IPS-20b (cell line): Measurements from ENCODE around the gene TARM1.
"Not testable (repeated sequence)": the region's sequence is repeated elsewhere in the genome, so short reads cannot be mapped to it uniquely, and the experiment has no call there.

Experiments used
- H3K27ac ChIP-seq: one replicate; pipeline ENCODE4 v1.5.1; 2013; ENCODE audit warnings: low read length
- H3K27me3 ChIP-seq: 2 replicates; pipeline ENCODE4 v1.6.1; 2013; ENCODE audit warnings: mild to moderate bottlenecking, low read length, inconsistent platforms; ENCODE audit not compliant: insufficient read depth
- H3K36me3 ChIP-seq: 2 replicates; pipeline ENCODE4 v1.6.1; 2013; ENCODE audit warnings: low read depth, mild to moderate bottlenecking, inconsistent platforms, low read length, moderate library complexity; ENCODE audit not compliant: insufficient read depth
- H3K4me1 ChIP-seq: 2 replicates; pipeline ENCODE4 v1.6.1; 2013; ENCODE audit warnings: mild to moderate bottlenecking, control low read depth, inconsistent platforms, low read length, moderate library complexity; ENCODE audit not compliant: insufficient read depth
- H3K4me3 ChIP-seq: 2 replicates; pipeline ENCODE4 v1.5.1; 2013; ENCODE audit warnings: mild to moderate bottlenecking, low read length, inconsistent platforms
- H3K9ac ChIP-seq: 2 replicates; pipeline ENCODE4 v1.6.1; 2013; ENCODE audit warnings: low read depth, mild to moderate bottlenecking, inconsistent platforms, low read length, moderate library complexity
- H3K9me3 ChIP-seq: 2 replicates; pipeline ENCODE4 v1.6.1; 2013; ENCODE audit warnings: mild to moderate bottlenecking, low read depth, low read length, inconsistent platforms; ENCODE audit not compliant: insufficient read depth

The TARM1 gene

DNA sequence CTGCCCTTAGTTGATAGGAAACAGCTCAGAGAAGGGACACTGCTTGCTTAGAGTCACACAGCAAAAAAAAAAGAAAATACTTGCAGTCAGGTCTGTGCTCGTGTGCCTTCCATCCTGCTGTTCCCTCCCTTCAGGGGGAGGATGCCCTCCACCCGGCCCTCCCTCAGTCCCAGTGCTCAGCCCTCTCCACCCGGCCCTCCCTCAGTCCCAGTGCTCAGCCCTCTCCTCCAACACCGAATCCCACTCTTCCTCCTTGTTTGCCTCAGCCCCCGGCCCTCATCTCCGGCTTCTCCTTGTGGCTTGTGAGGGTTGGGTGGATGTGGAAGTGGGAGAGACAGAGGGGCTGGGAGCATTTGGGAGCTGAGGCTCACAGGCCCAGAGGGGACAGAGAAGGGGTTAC is 28.5 kb upstream of the TARM1 start:
- H3K9ac ChIP-seq: no peak overlapping the region
- H3K4me1 ChIP-seq: no peaks in the 10 kb centered on the region
- H3K9me3 ChIP-seq: no peaks in the 10 kb centered on the region
- peaks cover 82% of the 10 kb centered on the region for H3K36me3 ChIP-seq
- H3K27me3 ChIP-seq: no peaks in the 10 kb centered on the region
- H3K4me3 ChIP-seq: no peak overlapping the region
- no peak overlapping the region for H3K27ac ChIP-seq

DNA sequence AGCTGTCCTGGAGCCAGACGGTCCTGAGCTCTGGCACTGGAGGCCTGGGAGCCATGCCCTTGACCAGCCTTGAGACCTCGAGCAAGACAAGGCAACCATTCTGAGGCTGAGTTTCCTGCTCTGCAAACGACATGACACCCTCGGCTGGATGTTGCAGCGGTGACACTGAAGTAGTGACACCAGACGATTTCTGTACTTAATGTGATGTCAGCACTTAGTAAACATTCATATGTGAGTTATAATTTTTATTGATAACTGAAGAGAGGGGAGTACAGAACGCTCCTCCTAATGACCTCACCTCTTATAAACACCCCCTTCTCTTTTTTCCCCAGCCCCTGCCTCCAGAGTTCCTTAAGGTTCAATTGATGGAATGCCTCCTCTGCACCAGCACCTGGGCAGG is 27.3 kb upstream of the TARM1 start:
- no peak overlapping the region for H3K27ac ChIP-seq
- peaks cover 79% of the 10 kb centered on the region for H3K36me3 ChIP-seq

DNA sequence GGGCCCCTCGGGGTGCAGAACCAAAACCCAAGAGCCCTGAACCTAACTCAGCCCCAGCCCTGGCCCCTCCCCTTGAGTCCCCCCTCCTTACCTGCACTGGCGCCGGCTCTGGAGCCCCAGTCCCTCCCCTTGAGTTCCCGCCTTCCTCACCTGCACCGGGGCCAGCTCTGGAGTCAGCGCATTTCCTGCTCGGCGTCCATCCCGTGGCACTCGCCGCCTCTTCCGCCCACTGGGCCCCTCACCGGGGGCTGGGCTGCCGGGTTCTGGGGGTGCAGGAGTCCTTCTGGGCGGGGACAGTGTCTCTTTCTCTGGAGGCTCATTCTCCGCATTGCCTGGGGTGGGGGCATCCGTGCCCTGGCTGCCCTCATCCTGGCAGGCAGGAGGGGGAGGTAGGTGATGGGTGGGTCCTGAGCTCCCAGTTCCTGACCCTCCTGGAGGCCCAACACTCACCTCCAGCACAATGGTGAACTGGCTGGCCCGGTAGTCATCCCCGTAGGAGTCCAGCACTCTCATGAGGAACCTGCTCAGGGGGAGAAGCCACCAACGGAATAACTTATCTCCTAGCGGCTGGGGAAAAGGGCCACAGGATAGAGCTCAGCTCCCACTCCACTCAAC is 26.8 kb upstream of the TARM1 start:
- Histone ChIP-seq H3K36me3 (peaks cover 74% of the 10 kb centered on the region), H3K27me3 (no peaks in the 10 kb centered on the region)

More for the DNA sequence above, 27.3 kb upstream of the TARM1 start:
- no peaks in the 10 kb centered on the region for H3K27me3 ChIP-seq
- H3K4me1 ChIP-seq: no peaks in the 10 kb centered on the region
- no peak overlapping the region for H3K4me3 ChIP-seq
- H3K9ac ChIP-seq: no peak overlapping the region
- H3K9me3 ChIP-seq: no peaks in the 10 kb centered on the region

DNA sequence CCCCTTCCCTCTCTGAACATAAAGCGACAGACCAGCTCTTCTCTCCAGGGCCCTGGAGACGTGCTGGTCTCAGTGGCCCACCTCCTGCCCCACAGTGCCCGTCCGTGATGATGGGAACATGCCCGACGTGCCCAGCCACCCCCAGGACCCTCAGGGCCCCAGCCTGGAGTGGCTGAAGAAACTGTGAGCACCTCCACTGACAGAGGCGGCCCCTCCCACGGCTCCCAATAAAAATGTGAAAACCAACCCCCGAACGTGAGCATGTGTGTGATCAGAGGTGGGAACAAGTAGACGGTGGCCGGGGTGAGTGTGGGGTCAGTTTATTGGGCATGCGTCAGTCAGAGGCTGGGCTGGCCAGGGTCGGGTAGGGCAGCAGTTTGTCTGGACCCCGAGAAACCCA is 25.6 kb upstream of the TARM1 start:
- no peak overlapping the region for H3K27ac ChIP-seq

More for the DNA sequence above, 26.8 kb upstream of the TARM1 start:
- no peak overlapping the region for H3K4me3 ChIP-seq
- no peaks in the 10 kb centered on the region for H3K9me3 ChIP-seq
- no peak overlapping the region for H3K9ac ChIP-seq
- H3K27ac ChIP-seq: no peak overlapping the region
- H3K4me1 ChIP-seq: no peaks in the 10 kb centered on the region

DNA sequence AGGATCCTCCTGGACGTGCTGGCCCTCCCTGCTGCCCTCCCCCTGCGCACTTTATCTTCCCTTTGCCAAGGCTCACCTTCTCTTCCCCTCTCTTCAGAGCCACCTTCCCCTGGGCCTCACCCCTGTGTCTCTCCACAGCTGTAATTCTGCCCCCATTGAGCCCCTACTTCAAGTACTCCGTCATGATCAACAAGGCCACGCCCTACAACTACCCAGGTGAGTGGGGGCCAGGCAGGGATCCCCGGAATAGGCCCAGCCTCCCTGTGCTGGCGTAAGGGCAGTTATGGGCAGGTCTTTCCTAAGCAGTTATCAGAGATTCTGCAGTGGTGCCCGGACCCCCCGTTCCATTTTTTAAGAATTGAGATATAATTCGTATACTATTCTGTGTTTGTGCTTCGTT is 24.6 kb upstream of the TARM1 start:
- H3K36me3 ChIP-seq: peaks cover 60% of the 10 kb centered on the region

More for the DNA sequence above, 25.6 kb upstream of the TARM1 start:
- no peaks in the 10 kb centered on the region for H3K27me3 ChIP-seq
- peaks cover 65% of the 10 kb centered on the region for H3K36me3 ChIP-seq
- H3K9ac ChIP-seq: no peak overlapping the region
- no peak overlapping the region for H3K4me3 ChIP-seq
- H3K4me1 ChIP-seq: no peaks in the 10 kb centered on the region
- H3K9me3 ChIP-seq: no peaks in the 10 kb centered on the region

DNA sequence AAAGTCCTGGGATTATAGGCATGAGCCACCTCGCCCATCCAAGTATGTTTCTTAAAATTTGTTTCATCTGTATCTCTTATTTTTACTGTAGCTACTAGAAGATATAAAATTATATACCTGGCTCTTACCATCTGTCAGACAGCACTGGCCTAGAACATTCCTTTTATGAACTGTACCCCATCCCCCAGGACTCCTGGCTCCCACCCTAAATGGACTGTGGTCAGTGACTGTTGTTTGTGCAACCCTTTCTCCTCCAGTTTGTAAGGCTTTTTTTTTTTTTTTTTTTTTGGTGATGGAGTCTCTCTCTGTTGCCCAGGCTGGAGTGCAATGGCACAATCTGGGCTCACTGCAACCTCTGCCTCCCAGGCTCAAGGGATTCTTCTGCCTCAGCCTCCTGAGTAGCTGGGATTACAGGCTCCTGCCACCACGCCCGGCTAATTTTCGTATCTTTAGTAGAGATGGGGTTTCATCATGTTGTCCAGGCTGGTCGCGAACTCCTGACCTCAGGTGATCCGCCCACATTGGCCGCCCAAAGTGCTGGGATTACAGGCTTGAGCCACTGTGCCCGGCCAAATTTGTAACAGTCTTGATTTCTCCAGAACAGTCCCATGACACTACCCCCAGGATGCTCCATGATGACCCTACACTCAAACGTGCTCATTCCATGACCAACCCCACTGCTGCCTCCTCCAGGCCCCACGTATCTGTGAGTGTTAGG is 24.0 kb upstream of the TARM1 start:
- H3K4me1 ChIP-seq: no peaks in the 10 kb centered on the region
- H3K9ac ChIP-seq: no peak overlapping the region
- peaks cover 54% of the 10 kb centered on the region for H3K36me3 ChIP-seq
- no peaks in the 10 kb centered on the region for H3K27me3 ChIP-seq
- H3K4me3 ChIP-seq: no peak overlapping the region
- no peak overlapping the region for H3K27ac ChIP-seq
- H3K9me3 ChIP-seq: no peaks in the 10 kb centered on the region

More for the DNA sequence above, 24.6 kb upstream of the TARM1 start:
- H3K4me3 ChIP-seq: no peak overlapping the region
- H3K27ac ChIP-seq: no peak overlapping the region
- H3K9me3 ChIP-seq: no peaks in the 10 kb centered on the region
- H3K27me3 ChIP-seq: no peaks in the 10 kb centered on the region
- H3K4me1 ChIP-seq: no peaks in the 10 kb centered on the region
- no peak overlapping the region for H3K9ac ChIP-seq

DNA sequence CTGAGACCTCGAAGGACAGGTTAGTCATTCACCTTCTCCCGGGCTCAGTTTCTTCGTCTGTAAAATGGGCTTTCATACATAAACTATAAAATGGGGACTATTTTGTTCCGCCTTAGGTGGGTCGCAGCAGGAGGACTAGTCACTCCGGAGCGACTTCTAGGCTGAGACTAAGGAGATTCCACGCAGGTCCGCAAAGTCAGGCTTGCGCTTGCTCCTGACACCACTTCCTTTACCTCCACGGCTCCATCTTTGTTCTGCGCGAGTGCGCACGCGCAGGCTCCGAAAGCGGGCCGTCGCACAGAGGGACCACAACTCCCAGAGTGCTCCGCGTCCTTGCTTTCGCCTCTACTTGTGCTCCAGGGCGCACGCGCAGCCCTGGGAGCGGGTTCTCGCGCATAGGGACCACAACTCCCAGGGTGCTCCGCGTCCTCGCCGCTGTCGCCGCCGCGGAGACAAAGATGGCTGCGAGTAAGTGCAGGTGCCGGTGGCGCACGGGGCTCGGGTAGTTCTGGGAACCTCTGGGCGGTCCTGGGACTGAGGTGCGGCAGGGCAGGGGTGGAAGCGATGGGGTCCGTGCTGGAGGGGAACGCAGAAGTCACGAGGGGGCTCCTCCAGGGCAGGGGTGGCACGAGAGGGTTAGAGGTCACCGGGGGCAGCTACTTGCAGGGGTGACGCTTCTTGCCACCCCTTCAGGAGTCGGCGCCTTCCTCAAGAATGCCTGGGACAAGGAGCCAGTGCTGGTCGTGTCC is 21.4 kb upstream of the TARM1 start, which contains the start of gene NDUFA3:
Gene NDUFA3 (plus strand): TSS at position 435 of the 749 bp plus-strand sequence. CDS start 24 bp downstream, at position 459.
- H3K4me1 ChIP-seq: no peaks in the 10 kb centered on the region
- no peaks in the 10 kb centered on the region for H3K9me3 ChIP-seq

DNA sequence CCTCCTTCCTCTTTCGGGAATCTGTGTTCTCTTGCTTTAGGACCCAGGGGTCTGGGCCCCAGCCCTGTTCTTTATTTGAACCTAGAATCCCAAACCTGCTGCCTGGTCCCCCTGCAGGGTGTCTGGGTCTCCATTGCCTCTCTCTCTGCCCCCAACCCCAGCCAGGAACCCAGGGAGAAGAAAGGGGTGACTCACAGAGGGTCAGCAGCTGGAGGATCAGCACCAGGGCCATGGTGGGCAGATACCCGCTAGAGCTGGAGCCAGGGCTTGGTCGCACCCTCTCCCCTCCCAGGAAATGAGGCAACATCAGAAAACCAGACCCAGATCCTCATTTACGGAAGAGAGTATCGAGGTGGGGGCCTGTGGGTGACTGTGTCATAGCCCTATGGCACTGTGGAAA is 19.4 kb upstream of the TARM1 start, which contains the start of gene OSCAR:
Gene OSCAR (minus strand): TSS at position 243 of the 400 bp plus-strand sequence. CDS start 11 bp downstream, at position 232.
- H3K4me1 ChIP-seq: no peaks in the 10 kb centered on the region; the same call in 1 of the 2 replicates
- H3K4me3 ChIP-seq: no peak within 1 kb of the TSS
- H3K27ac ChIP-seq: no peak within 1 kb of the TSS
- H3K9ac ChIP-seq: no peak within 1 kb of the TSS
- no peaks in the 10 kb centered on the region for H3K9me3 ChIP-seq
- peaks cover 8% of the 10 kb centered on the region for H3K36me3 ChIP-seq
- peaks cover 20% of the 10 kb centered on the region for H3K27me3 ChIP-seq

More for the DNA sequence above, 21.4 kb upstream of the TARM1 start, which contains the start of gene NDUFA3:
- peak within 1 kb of the TSS; percentile 60 for H3K27ac ChIP-seq
- H3K4me3 ChIP-seq: peak within 1 kb of the TSS; percentile 95
- H3K9ac ChIP-seq: peak within 1 kb of the TSS; percentile 95
- H3K27me3 ChIP-seq: no peaks in the 10 kb centered on the region; the same call in 1 of the 2 replicates
- peaks cover 28% of the 10 kb centered on the region for H3K36me3 ChIP-seq

DNA sequence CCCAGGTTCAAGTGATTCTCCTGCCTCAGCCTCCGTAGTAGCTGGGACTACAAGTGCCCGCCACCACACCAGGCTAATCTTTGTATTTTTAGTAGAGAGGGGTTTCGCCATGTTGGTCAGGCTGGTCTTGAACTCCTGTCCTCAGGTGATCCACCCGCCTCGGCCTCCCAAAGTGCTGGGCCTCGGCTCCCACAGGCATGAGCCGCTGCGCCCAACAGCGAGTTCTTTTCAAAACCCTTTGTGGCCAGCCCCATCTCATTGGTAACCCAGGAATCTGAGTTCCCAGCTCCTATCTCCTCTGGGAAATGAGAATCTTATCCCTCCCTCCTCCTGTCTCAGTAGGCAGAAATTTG is 18.7 kb upstream of the TARM1 start:
- peaks cover 27% of the 10 kb centered on the region for H3K27me3 ChIP-seq
- H3K9me3 ChIP-seq, H3K36me3 ChIP-seq, H3K9ac ChIP-seq, H3K4me3 ChIP-seq, H3K27ac ChIP-seq, H3K4me1 ChIP-seq: not testable (repeated sequence)

DNA sequence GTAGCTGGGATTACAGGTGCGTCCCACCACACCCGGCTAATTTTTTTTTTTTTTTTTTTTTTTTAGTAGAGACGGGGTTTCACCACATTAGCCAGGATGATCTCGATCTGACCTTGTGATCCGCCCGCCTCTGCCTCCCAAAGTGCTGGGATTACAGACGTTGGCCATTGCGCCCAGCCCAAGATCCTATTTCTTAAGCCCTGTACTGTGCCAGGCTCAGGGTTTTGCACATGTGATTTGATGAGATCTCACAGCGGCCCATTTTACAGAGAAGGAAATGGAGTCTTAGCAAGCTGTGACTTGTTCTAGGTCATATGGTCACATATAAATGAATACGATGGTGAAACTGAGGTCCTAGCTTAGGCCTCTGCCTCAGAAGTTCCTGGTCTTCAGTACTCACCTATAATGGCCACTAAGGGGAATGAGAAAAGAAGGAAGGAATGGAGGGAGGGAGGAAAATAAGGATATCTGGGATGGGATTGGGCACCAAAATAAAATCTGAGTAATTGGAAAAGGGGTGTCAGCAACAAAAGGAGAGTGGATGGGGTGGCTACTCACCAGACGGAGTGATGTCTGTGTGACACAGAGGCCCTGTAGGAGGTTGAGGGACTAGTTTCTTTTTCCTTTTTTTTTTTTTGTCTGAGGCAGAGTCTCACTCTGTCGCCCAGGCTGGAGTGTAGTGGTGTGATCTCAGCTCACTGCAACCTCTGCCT is 18.2 kb upstream of the TARM1 start:
- Histone ChIP-seq H3K27ac (no peak overlapping the region), H3K4me3 (no peak overlapping the region), H3K27me3 (peaks cover 32% of the 10 kb centered on the region), H3K4me1 (no peaks in the 10 kb centered on the region; the same call in 1 of the 2 replicates), H3K9ac (no peak overlapping the region), H3K9me3 (no peaks in the 10 kb centered on the region), H3K36me3 (0 out of 2 replicates have a peak, but pooled peaks cover under 1% of the 10 kb centered on the region)

DNA sequence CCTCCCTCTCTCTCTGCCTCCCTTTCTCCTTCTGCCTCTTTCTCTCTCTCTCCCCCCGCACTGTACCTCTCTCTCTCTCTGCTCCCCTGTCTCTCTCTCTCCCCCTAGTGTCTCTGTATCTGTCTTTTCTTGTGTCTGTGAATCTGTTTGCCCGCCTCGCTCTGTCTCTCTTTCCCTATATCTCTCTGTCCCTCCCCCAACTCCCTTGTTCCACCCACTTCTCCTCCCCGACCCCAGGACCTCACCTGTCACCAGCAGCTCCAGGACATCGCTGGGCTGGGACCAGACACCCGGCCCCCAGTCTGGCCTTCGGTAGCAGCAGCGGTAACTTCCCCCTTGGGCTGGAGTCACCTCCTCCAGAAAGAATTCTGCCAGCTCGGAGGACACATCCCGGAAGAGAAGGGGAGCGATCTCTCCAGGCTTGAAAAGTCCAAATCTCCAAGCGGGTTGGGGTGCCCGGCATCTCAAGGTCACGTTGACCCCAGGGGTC is 15.5 kb upstream of the TARM1 start:
- peak overlapping the region; percentile 67; the same call in 1 of the 2 replicates for H3K4me3 ChIP-seq
- H3K27ac ChIP-seq: no peak overlapping the region

More for the DNA sequence above, 15.5 kb upstream of the TARM1 start:
- H3K36me3 ChIP-seq: no peaks in the 10 kb centered on the region
- no peaks in the 10 kb centered on the region; the same call in 1 of the 2 replicates for H3K4me1 ChIP-seq
- peak overlapping the region; percentile 46; the same call in 1 of the 2 replicates for H3K9ac ChIP-seq
- peaks cover 36% of the 10 kb centered on the region for H3K27me3 ChIP-seq
- no peaks in the 10 kb centered on the region for H3K9me3 ChIP-seq
